GM21723 (cell line): ENCODE measurements around the gene PPP1R13B.

Experiments
- ATAC-seq: cut with Tn5 transposase; IDR thresholded peaks from one replicate; pipeline ENCODE4 v1.9.1; 2021; ENCODE audit warnings: mild to moderate bottlenecking, moderate library complexity; ENCODE audit not compliant: unreplicated experiment

PPP1R13B gene

GRCh38 chr14:103880348-103881267 lies 33.2 kb upstream of the PPP1R13B start:
- no peak for ATAC-seq

- ATAC-seq: no peak
These were observed 32.4 kb upstream of the PPP1R13B start for GRCh38 chr14:103879570-103880347.

- no peak for ATAC-seq
These were observed 31.8 kb upstream of the PPP1R13B start for GRCh38 chr14:103879118-103879569.

GRCh38 chr14:103878180-103878579 lies 30.8 kb upstream of the PPP1R13B start:
- no peak for ATAC-seq

GRCh38 chr14:103875010-103875409 lies 27.6 kb upstream of the PPP1R13B start:
- ATAC-seq: no peak

- ATAC-seq: no peak
These were observed 25.2 kb upstream of the PPP1R13B start for GRCh38 chr14:103872481-103873113.

GRCh38 chr14:103871596-103872480 lies 24.5 kb upstream of the PPP1R13B start:
- peak; percentile 77 for ATAC-seq

GRCh38 chr14:103870891-103871595 lies 23.7 kb upstream of the PPP1R13B start:
- ATAC-seq: no peak

- no peak for ATAC-seq
These were observed 22.9 kb upstream of the PPP1R13B start for GRCh38 chr14:103870144-103870876.

GRCh38 chr14:103869406-103870143 lies 22.2 kb upstream of the PPP1R13B start:
- ATAC-seq: no peak

- no peak for ATAC-seq
These were observed 21.0 kb upstream of the PPP1R13B start for GRCh38 chr14:103868242-103868897.

GRCh38 chr14:103867523-103867953 lies 20.2 kb upstream of the PPP1R13B start:
- ATAC-seq: no peak

- ATAC-seq: no peak
These were observed 19.6 kb upstream of the PPP1R13B start for GRCh38 chr14:103867020-103867419.

- no peak for ATAC-seq
These were observed 15.9 kb upstream of the PPP1R13B start for GRCh38 chr14:103863245-103863644.

GRCh38 chr14:103862393-103862782 lies 15.0 kb upstream of the PPP1R13B start:
- ATAC-seq: no peak

GRCh38 chr14:103861413-103862392 lies 14.3 kb upstream of the PPP1R13B start:
- ATAC-seq: no peak
